Epithelial cell of prostate (primary cell): ENCODE measurements around the gene PPFIBP2.

ENCODE experiments used
- DNase-seq: peaks from one replicate; pipeline ENCODE4 v3.0.0-alpha.2; 2011; ENCODE audit warnings: low read depth, low spot score
- H3K27ac ChIP-seq: fragments of 450-650 bp; 2 replicates; pipeline ENCODE4 v1.5.1; 2017; ENCODE audit warnings: mild to moderate bottlenecking

Gene PPFIBP2

DNA sequence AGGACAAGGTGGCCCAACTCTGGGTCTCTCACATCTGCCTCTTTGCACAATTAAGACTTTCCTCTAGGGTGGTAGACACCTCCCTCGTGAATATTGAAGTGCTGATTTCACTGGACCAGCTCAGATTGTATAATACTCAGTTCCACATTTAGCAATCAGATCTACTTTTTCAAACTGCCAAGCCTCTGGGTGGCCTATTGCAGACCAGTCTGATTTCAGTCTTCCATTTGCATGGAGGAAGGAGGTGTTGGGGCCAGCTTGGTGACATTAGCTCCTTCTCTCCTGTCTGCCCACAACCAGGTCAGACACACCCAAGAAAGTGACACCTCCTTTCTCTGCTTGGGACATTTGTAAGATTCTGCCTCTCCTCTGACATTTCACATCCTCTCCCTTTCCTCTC lies 78.2 kb downstream of the PPFIBP2 start:
- no peak overlapping the region for H3K27ac ChIP-seq
- no peak for DNase-seq

DNA sequence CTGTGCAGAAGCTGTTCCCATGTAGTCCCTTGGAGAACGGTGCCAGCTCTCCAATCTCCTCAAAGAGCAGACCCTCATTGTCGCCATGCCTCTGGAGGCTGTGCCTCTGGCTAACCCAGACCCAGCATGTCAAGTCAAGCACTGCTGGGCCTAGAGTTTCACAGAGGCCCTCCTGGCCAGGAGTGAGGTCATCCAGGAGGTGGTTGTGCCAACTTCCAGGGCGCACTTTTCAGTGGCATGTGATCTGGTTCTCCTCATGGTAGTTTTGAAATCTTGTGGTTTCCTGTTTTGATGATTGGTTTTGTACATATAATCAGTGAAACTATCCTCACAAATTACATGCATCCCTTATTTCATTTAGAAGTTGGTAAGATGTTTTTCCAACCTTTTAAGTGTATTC lies 78.9 kb downstream of the PPFIBP2 start:
- DNase-seq, result peak; percentile 74
- peak overlapping the region; percentile 57 for H3K27ac ChIP-seq

GRCh38 chr11:7593481-7593880 lies 79.7 kb downstream of the PPFIBP2 start:
- H3K27ac ChIP-seq, result peak overlapping the region; percentile 57
- no peak for DNase-seq

DNA sequence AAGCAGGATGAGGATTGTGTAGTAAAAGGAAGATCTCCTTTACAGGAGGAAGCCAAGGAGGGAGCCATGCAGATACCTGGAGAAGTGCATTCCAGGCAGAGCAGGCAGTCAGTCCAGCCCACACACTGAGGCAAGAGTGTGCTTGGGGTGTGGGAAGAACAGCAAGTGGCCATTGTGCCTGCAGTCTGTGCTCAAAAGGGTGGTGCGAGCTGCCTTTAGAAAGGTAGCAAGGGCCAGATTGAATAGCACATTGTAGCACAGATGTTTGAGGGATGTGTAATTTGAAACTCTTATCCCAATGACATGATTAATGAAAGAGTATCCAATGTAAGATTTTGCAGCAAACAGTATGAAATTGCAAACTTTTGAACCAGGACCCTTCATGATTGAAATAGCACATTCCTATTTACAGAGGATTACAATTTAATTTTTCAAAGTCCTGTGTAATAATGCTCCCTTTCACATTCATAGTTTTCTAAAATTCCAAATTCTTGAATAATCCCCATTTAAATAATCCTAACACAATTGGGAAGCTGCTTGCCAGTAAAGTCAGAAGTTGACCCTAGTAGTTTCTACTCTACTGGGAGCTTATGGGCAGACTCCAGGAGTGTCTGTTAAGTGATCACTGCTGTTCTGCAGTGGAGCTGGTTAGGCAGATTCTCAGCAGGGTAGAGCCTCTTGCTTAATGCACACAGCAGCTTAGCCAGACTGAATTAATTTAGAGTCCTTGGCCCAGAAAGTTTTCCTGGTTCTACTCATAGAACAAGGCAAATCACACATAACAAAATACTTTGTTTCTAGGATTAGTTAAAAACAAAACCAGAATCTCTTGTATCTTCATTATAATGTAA lies 81.4 kb downstream of the PPFIBP2 start:
- H3K27ac ChIP-seq, result no peak overlapping the region
- no peak for DNase-seq

DNA sequence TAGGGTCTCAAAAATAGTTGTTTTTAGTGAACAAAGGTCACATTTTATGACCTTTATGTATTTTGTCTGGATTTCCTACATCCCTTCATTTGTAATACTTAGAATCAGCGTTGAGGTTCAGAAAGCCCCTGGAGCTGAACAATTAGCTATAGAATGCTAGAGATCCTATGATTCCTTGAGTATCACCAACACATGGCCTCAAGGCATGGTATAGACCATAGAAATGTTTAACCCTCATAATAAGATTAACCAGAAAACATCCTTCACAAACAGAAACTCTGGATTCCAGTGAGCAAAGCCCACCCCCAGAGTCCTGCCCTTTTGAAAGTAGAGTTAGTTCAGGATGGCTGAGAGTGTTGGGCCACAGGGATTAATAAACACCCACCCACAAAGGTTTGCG lies 82.2 kb downstream of the PPFIBP2 start:
- DNase-seq, result no peak
- no peak overlapping the region for H3K27ac ChIP-seq

GRCh38 chr11:7596975-7597391 lies 83.2 kb downstream of the PPFIBP2 start:
- peak; percentile 88 for DNase-seq
- peak overlapping the region; percentile 89 for H3K27ac ChIP-seq

DNA sequence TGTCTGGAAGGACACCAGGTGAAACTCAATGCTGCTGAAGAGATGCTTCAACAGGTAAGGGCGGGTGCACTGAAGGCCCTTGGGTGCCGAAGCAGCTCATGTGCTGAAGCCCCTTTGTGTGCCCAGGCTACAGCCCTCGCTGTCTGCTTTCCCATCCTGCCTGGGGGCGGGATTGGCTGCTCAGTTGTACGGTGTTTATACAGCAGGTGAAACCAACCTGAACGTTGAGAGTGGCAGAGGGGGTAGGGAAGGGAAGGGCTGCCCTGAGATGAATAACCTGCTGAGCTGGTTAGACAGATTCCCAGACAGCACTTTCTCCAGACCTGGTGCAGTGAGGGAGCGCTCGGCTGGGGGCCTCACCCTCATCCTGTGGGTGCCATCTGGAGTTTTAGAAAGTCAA lies 83.8 kb downstream of the PPFIBP2 start:
- DNase-seq, result peak; percentile 79
- H3K27ac ChIP-seq, result peak overlapping the region; percentile 89

GRCh38 chr11:7599209-7599608 lies 85.4 kb downstream of the PPFIBP2 start:
- peak overlapping the region; percentile 89 for H3K27ac ChIP-seq
- no peak for DNase-seq

GRCh38 chr11:7600205-7600775 lies 86.5 kb downstream of the PPFIBP2 start:
- DNase-seq, result peak; percentile 97
- peak overlapping the region; percentile 89 for H3K27ac ChIP-seq

DNA sequence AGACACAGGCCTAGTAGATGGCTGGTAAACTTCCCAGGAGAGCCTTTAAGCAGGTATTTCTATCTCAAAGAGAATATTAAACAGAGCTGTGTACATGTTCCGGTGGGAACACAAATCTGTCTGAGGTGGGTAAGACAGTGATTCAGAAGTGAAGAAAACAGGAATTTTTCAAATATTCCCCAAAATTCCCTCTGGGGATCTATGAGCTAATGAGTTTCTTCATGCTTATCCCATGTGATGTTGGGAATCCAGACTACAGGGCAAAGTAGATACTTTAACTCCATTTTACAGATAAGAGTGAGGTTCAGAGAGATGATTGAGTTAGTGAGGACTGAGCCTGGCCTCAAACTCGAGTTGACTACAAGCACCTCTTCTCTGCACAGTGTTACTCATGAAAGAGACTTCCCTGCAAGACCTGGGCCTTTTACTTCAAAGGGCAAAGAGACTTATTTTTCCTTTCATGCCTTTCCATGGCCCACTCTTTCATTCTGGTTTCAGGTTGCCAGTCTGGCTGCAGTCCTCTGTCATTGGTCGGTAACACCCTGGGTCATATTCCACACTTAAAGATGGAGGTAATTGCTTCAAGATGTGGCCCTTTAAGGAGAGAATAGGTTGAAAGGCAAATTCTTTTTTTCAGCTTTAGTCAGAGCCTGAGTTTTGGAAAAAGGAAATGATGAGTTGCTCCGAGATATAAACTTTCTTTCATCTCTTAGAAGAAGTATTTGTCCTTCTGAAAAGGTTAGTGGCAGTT lies 89.4 kb downstream of the PPFIBP2 start:
- H3K27ac ChIP-seq, result no peak overlapping the region
- DNase-seq, result no peak

GRCh38 chr11:7604331-7604955 lies 90.6 kb downstream of the PPFIBP2 start:
- DNase-seq, result no peak

GRCh38 chr11:7605186-7605943 lies 91.6 kb downstream of the PPFIBP2 start:
- DNase-seq, result no peak

More at GRCh38 chr11:7604331-7604955, 90.6 kb downstream of the PPFIBP2 start:
- H3K27ac ChIP-seq, result no peak overlapping the region

DNA sequence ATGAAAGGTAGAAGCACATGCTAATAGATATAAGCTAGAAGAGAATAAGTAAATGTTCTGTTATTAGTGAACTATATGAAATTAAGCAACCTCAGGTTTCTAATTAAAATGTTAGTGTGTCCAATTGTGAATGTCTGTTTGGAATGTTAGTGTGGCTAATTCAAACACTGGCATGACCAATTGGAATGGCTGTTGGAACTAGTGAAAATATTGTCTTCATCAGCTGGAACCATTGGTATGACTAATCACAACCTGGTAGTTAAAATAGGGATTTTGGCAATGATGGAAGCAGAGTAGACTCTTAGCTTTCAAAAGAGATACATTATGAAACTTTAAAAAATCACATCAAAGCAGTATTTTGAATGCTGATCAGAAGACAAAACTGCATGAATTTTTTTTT lies 92.7 kb downstream of the PPFIBP2 start:
- H3K27ac ChIP-seq, result no peak overlapping the region
- no peak for DNase-seq

More at GRCh38 chr11:7605186-7605943, 91.6 kb downstream of the PPFIBP2 start:
- H3K27ac ChIP-seq, result no peak overlapping the region

- DNase-seq, result no peak
- H3K27ac ChIP-seq, result no peak overlapping the region
Measured at GRCh38 chr11:7609015-7609414, 95.2 kb downstream of the PPFIBP2 start.

DNA sequence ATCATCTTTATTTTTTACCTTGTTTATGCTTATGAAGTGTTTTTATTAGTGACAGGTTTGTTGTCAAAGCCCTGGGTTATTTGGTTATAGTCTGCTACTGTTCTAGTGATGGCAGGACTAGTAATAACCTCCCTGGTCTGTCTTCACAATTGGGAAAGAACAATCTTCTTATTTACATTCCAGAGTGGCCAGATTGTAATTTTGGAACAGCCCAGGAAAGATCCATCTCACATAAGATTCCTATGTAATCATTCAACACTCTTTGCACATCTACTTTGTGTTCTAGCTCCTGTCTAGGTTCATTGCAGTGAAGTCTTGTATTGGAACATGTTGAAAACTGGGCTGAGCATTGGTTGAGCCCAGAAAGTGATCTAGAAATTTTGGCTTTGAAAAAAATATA lies 95.7 kb downstream of the PPFIBP2 start:
- DNase-seq, result no peak

DNA sequence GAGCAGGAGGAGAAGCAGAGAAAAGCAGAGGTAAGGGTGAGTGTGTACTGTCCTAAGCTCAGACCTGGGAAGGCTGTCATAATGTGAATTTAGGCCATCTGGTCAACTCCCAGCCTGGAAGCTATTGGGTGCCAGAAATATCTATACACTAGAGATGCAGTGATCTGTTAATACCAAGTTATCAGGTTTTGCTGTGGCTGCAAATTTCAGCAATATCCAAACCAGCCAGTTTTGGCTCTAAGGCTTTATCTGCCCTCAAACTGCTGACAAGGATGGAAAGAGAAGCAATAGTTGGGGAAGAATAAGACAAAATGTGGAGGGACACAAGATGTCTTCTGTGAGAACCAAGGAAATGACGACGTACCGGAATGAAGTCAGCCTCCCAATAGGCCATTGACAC lies 96.6 kb downstream of the PPFIBP2 start:
- no peak for DNase-seq
- no peak overlapping the region for H3K27ac ChIP-seq

More for the DNA sequence above, 95.7 kb downstream of the PPFIBP2 start:
- no peak overlapping the region for H3K27ac ChIP-seq

GRCh38 chr11:7611411-7611810 lies 97.6 kb downstream of the PPFIBP2 start:
- no peak overlapping the region for H3K27ac ChIP-seq
- no peak for DNase-seq

DNA sequence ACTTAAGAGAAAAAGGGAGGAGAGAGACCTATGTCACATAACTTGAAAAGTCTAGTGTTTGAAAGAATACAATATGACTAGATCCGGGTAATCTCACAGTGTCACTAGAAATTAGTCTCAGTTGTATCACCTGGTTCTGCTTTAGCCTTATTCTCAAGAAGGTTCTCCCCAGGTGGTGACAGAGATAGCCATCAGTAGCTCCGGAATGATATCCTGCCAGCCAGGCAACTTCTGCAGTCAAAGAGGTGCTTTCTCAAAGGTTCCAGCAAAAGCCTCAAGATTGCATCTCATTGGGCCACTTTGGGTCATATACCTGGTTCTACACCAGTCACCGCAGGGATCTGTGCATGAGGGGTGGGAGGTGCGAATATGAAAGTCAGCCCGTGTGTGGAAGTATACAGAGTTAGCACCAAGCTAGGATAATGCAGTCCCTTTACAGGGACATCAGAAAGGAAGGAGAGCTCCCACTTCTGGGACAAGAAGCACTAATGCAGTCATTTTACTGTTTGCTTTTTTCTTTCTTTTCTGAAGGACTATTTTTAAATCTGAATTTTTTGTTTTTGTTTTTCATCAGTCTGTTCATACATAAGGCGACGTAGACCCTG lies 98.4 kb downstream of the PPFIBP2 start:
- H3K27ac ChIP-seq, result no peak overlapping the region
- DNase-seq, result no peak

GRCh38 chr11:7612661-7613393 lies 99.0 kb downstream of the PPFIBP2 start:
- DNase-seq, result no peak
- H3K27ac ChIP-seq, result peak overlapping the region; percentile 10
